ENCODE data around the gene CAMK1D. TPM values are rescaled to one million over a fixed set of nuclear protein-coding genes. Genes with fewer than 3 reads are reported as not detected.

Gene CAMK1D
- total RNA-seq, 6 experiments from 2014 or later, result 0.34 to 1.4 (median 0.43) TPM

DNA sequence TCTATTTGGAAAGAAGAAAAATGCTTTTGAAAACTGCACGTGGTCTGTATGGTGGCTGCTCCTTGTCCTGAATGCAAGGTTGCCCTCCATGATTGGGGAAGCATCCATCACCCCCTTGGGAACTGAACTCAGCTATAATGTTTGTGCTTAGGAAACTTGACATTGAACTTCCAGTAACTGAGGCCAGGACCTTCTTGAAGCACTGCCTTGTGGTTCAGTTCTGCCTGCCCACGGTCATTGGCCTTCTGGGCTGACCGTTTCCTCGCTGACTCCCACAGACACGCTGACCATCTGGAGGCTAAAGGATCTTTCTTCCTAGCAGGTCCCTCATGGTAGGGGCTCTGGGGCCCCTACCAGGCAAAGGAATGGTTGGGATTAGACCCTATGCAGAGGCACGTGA, 247.8 kb downstream of the CAMK1D start:
- Mint-ChIP-seq H3K27ac (no peak overlapping the region), H3K36me3 (ENCODE audit: low read depth) (peaks cover 4% of the 10 kb centered on the region; the same call in 1 of the 2 replicates), H3K27me3 (ENCODE audit: insufficient read depth) (peaks cover 4% of the 10 kb centered on the region), H3K4me3 (no peak overlapping the region), H3K4me1 (ENCODE audit: low read depth) (no peaks in the 10 kb centered on the region), H3K9me3 (peaks cover 13% of the 10 kb centered on the region; the same call in 1 of the 2 replicates)
- TF ChIP-seq, protein P1, sequence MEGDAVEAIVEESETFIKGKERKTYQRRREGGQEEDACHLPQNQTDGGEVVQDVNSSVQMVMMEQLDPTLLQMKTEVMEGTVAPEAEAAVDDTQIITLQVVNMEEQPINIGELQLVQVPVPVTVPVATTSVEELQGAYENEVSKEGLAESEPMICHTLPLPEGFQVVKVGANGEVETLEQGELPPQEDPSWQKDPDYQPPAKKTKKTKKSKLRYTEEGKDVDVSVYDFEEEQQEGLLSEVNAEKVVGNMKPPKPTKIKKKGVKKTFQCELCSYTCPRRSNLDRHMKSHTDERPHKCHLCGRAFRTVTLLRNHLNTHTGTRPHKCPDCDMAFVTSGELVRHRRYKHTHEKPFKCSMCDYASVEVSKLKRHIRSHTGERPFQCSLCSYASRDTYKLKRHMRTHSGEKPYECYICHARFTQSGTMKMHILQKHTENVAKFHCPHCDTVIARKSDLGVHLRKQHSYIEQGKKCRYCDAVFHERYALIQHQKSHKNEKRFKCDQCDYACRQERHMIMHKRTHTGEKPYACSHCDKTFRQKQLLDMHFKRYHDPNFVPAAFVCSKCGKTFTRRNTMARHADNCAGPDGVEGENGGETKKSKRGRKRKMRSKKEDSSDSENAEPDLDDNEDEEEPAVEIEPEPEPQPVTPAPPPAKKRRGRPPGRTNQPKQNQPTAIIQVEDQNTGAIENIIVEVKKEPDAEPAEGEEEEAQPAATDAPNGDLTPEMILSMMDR (IDR thresholded peaks at IDR 0.05), result no peak
- DNase-seq, result no peak

DNA sequence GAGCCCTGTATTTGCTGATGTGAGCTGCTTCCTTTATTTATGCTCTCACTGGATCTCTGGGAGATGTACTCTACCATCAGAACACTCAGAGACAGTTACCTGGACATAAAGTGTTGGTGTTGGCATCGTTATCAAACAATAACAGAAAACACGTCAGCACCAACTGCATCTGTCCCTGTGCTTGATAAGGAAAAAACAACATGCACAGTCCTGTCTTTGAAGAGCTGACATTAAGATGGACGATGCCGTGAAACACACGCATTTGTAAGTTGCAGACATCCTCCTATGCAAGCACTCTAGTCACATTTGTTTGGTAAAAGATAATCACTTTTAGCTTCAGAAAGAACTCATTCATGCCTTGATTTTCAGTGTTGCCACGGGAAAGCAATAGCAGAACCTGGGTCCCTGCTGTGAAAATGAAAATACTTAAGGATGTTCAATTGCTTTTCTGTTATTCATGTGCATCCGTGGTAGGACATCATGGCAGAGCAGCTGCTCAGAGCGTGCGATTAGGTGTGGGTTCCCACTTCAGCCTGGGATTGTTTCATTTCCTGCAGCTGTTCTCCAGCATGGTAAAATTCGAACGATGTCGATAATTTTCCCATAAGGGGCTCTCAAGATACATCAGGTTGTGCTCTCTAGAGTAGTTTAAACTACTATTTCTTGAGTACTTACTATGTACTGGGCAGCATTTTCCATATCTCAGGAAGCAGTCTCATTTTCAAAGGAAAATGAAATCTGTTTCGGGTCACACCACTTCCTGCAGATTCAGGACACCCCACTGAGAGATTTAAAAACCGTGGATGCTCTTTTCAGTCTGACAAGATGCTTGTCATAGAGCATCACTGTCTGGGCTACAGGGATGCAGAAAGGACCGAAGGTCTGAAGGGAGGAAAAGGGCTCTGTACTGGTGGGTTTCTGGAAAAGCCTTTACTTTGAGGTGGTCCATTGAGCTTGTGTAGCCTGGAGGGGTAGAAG, 248.7 kb downstream of the CAMK1D start:
- no peak overlapping the region for H3K27ac Mint-ChIP-seq
- H3K9me3 Mint-ChIP-seq, result peaks cover 13% of the 10 kb centered on the region; the same call in 1 of the 2 replicates
- no peaks in the 10 kb centered on the region for H3K4me1 Mint-ChIP-seq (ENCODE audit: low read depth)
- H3K36me3 Mint-ChIP-seq (ENCODE audit: low read depth), result peaks cover 4% of the 10 kb centered on the region; the same call in 1 of the 2 replicates
- peaks cover 4% of the 10 kb centered on the region for H3K27me3 Mint-ChIP-seq (ENCODE audit: insufficient read depth)
- no peak for DNase-seq
- TF ChIP-seq, protein P1 (IDR thresholded peaks at IDR 0.05), result no peak
- H3K4me3 Mint-ChIP-seq, result no peak overlapping the region

DNA sequence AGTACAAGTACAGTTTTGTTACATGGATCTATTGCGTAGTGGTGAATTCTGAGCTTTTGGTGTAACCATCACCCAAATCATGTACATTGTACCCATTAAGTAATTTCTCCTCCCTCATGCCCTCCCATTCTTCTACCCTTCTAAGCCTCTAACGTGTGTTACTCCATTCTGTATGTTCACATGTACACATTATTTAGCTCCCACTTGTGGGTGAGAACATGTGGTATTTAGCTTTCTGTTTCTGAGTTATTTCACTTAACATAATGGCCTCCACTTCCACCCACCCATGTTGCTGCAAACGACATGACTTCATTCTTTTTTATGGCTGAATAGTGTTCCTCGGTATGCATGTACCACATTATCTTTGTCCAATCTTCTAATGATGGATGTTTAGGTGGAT, 251.3 kb downstream of the CAMK1D start:
- no peak overlapping the region for H3K27ac Mint-ChIP-seq
- H3K4me1 Mint-ChIP-seq (ENCODE audit: low read depth), result peaks cover 2% of the 10 kb centered on the region
- no peak overlapping the region for H3K4me3 Mint-ChIP-seq
- H3K9me3 Mint-ChIP-seq, result peaks cover 13% of the 10 kb centered on the region; the same call in 1 of the 2 replicates
- H3K36me3 Mint-ChIP-seq (ENCODE audit: low read depth), result peaks cover under 1% of the 10 kb centered on the region; the same call in 1 of the 2 replicates
- no peak for DNase-seq
- TF ChIP-seq, protein P1 (IDR thresholded peaks at IDR 0.05), result no peak
- peaks cover 1% of the 10 kb centered on the region; the same call in 1 of the 2 replicates for H3K27me3 Mint-ChIP-seq (ENCODE audit: insufficient read depth)

DNA sequence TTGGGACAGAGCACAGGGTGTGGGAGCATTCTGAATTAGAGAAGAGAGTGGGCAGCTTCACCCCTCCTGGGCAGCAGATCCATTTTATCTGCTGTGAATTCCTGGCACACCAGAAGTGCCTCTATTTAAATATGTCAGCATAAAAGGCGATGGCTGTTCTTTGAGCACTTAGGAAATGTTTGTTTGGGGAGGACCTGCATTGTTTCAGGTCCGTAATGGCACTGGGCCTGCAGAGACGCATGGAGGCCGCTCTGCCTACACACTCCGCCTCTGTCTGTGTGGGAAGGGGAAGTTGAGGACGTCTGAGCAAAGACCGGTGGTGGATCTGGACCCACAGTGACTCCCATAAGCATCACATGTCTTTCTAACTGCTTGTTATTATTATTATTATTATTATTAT, 253.2 kb downstream of the CAMK1D start:
- H3K4me3 Mint-ChIP-seq, result no peak overlapping the region
- TF ChIP-seq, protein P1 (IDR thresholded peaks at IDR 0.05), result no peak
- H3K27me3 Mint-ChIP-seq (ENCODE audit: insufficient read depth), result peaks cover 3% of the 10 kb centered on the region
- H3K4me1 Mint-ChIP-seq (ENCODE audit: low read depth), result peaks cover 6% of the 10 kb centered on the region
- DNase-seq, result no peak
- no peak overlapping the region for H3K27ac Mint-ChIP-seq
- H3K36me3 Mint-ChIP-seq (ENCODE audit: low read depth), result no peaks in the 10 kb centered on the region; the same call in 1 of the 2 replicates
- peaks cover 13% of the 10 kb centered on the region; the same call in 1 of the 2 replicates for H3K9me3 Mint-ChIP-seq

DNA sequence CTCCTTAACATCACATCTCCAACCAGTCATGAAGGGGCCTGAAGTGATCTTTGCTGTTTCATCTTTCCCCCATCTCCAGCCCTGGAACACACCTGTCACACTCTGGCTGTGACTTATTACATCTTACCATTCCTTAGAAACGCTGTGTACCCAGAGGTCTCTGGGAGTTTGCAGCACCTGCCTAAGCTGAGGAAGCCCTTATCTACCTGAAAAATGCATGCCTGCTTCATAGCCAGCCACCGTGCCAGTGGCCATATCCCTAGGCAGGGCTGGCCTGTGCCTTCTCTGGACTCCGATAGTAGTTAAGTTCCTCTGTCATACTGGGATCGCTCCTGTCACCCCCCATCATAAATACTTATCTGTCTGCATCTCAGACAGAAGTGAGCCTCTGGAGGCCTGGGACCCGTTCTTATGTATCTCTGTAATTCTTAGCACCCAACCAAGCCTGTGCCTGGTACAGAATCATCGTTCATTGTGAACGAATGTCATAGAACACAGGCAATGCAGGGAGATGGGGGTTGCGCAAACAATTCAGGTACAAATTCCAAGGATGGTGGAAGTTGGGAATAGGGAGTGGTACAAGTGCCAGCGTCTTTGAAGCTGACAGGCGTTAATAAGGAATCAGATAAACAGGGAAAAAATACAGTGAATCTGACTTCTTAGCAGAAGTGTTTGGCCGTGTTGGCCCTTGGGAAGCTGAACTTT, 254.6 kb downstream of the CAMK1D start:
- H3K27me3 Mint-ChIP-seq (ENCODE audit: insufficient read depth), result peaks cover 4% of the 10 kb centered on the region; the same call in 1 of the 2 replicates
- H3K4me1 Mint-ChIP-seq (ENCODE audit: low read depth), result peaks cover 6% of the 10 kb centered on the region
- H3K27ac Mint-ChIP-seq, result no peak overlapping the region
- no peak for DNase-seq
- TF ChIP-seq, protein P1 (IDR thresholded peaks at IDR 0.05), result no peak
- H3K9me3 Mint-ChIP-seq, result peaks cover 11% of the 10 kb centered on the region; the same call in 1 of the 2 replicates
- H3K4me3 Mint-ChIP-seq, result no peak overlapping the region
- H3K36me3 Mint-ChIP-seq (ENCODE audit: low read depth), result no peaks in the 10 kb centered on the region; the same call in 1 of the 2 replicates
